Superior temporal gyrus (tissue), 1 donor: ENCODE measurements around the gene BCAM.

Experiments used
- DNase-seq: peaks from one replicate; pipeline ENCODE4 v3.0.0-alpha.2; 2016; ENCODE audit errors: extremely low spot score

BCAM gene

GRCh38 chr19:44792281-44792680, 16.6 kb upstream of the BCAM start:
- DNase-seq: no peak

GRCh38 chr19:44794610-44795009, 14.3 kb upstream of the BCAM start:
- no peak for DNase-seq

GRCh38 chr19:44795398-44795987, 13.4 kb upstream of the BCAM start:
- no peak for DNase-seq

- no peak for DNase-seq
These were observed 12.2 kb upstream of the BCAM start for GRCh38 chr19:44796701-44797115.

- DNase-seq: no peak
These were observed 9.1 kb upstream of the BCAM start for GRCh38 chr19:44799627-44800346.

GRCh38 chr19:44800461-44800860, 8.4 kb upstream of the BCAM start:
- peak; percentile 59 for DNase-seq

GRCh38 chr19:44803442-44804428, 5.2 kb upstream of the BCAM start:
- DNase-seq: no peak

GRCh38 chr19:44806291-44806690, 2.6 kb upstream of the BCAM start:
- DNase-seq: no peak

GRCh38 chr19:44807162-44807561, 1.7 kb upstream of the BCAM start:
- no peak for DNase-seq

- DNase-seq: peak; percentile 14
These were observed 1.0 kb upstream of the BCAM start for GRCh38 chr19:44807652-44808462.

- DNase-seq: no peak
These were observed 802 bp downstream of the BCAM start for GRCh38 chr19:44809577-44810233.

- DNase-seq: no peak
These were observed 1.6 kb downstream of the BCAM start for GRCh38 chr19:44810234-44811121.

- no peak for DNase-seq
These were observed 2.2 kb downstream of the BCAM start for GRCh38 chr19:44811122-44811419.

GRCh38 chr19:44812142-44812718, 3.3 kb downstream of the BCAM start:
- no peak for DNase-seq

- no peak for DNase-seq
These were observed 4.4 kb downstream of the BCAM start for GRCh38 chr19:44813070-44813840.

- DNase-seq: no peak
These were observed 5.1 kb downstream of the BCAM start for GRCh38 chr19:44813841-44814470.

- DNase-seq: no peak
These were observed 5.6 kb downstream of the BCAM start for GRCh38 chr19:44814517-44814916.

- DNase-seq: no peak
These were observed 7.4 kb downstream of the BCAM start for GRCh38 chr19:44816301-44816700.
